ENCODE measurements around the gene ASAH2. TPM values are rescaled to one million over a fixed set of nuclear protein-coding genes. Genes with fewer than 3 reads are reported as not detected.

ASAH2 gene
- total RNA-seq, 3 donors from 2014 or later: 2.1 to 4.4 (median 2.6) TPM

DNA sequence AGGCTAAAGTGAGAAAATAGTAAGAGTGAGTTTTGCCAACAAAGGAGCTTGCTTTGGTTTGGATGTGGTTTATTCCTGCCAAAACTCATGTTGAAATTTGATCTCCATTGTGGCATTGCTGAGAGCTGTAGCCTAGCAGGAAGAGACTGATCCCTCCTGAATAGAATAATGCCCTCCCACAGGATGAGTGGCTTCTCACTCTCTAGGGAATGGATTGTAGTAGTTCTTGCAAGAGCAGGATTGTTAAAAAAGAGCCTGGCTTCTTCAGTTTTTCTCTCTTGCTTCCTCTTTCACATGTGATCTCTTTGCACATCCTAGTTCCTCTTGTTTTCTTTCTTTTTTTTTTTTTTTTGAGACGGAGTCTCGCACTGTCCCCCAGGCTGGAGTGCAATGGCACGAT is 34.4 kb downstream of the ASAH2 start:
- no peak for ATAC-seq
- H3K4me1 ChIP-seq (ENCODE audit: low read depth): no peaks in the 10 kb centered on the region
- TF ChIP-seq, protein P1, sequence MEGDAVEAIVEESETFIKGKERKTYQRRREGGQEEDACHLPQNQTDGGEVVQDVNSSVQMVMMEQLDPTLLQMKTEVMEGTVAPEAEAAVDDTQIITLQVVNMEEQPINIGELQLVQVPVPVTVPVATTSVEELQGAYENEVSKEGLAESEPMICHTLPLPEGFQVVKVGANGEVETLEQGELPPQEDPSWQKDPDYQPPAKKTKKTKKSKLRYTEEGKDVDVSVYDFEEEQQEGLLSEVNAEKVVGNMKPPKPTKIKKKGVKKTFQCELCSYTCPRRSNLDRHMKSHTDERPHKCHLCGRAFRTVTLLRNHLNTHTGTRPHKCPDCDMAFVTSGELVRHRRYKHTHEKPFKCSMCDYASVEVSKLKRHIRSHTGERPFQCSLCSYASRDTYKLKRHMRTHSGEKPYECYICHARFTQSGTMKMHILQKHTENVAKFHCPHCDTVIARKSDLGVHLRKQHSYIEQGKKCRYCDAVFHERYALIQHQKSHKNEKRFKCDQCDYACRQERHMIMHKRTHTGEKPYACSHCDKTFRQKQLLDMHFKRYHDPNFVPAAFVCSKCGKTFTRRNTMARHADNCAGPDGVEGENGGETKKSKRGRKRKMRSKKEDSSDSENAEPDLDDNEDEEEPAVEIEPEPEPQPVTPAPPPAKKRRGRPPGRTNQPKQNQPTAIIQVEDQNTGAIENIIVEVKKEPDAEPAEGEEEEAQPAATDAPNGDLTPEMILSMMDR (IDR thresholded peaks at IDR 0.05): no peak
- H3K36me3 ChIP-seq (ENCODE audit: low read depth): no peaks in the 10 kb centered on the region
- H3K9me3 ChIP-seq: no peaks in the 10 kb centered on the region
- intact Hi-C loops (cut with DNase I, micrococcal nuclease): no loop called here
- H3K4me3 ChIP-seq: no peak overlapping the region
- DNase-seq: no peak

DNA sequence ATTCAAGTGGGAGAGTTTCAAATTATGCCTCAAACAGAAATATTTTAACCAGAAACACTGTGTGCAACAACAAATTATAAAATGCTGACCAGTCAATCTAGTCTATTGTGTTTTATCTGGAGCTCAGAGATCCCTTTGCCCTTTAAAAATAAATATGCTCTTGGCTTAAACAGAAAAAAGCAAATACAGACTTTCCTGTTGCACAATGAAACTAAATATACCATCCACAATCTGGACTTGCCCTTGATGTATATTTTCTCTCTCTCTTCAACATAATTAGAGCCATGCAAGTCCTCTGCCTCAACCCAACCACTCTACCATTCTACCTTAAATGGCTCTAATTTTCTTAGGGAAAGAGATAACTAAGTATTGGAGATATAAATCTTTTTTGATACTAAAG is 34.9 kb downstream of the ASAH2 start:
- DNase-seq (no peak), ATAC-seq (no peak)
- H3K9me3 ChIP-seq: no peaks in the 10 kb centered on the region
- TF ChIP-seq, protein P1 (IDR thresholded peaks at IDR 0.05): no peak
- intact Hi-C loops (cut with DNase I, micrococcal nuclease): no loop called here
- H3K4me3 ChIP-seq: no peak overlapping the region
- H3K36me3 ChIP-seq (ENCODE audit: low read depth): no peaks in the 10 kb centered on the region
- no peaks in the 10 kb centered on the region for H3K4me1 ChIP-seq (ENCODE audit: low read depth)

DNA sequence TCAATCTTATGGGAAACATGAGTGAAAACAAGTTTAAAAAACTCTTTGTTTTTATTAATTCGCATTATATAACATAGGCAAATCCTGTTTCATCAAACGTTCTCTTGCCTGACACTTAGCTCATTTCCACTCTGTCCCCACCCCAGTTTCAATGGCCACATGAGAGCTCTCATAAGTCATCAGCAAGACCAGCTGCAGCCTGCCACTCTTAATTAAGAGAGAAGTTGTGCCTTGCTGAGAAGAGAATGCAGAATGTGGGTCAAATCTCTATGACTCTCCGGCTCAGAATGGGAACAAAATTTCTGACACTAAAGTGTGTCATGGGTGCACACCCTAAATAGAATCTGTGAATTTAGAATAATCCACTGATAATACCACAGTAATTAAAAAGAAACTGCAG is 39.6 kb downstream of the ASAH2 start:
- DNase-seq: no peak
- H3K4me1 ChIP-seq (ENCODE audit: low read depth): no peaks in the 10 kb centered on the region
- no peaks in the 10 kb centered on the region for H3K36me3 ChIP-seq (ENCODE audit: low read depth)
- TF ChIP-seq, protein P1 (IDR thresholded peaks at IDR 0.05): no peak
- H3K4me3 ChIP-seq: no peak overlapping the region
- H3K9me3 ChIP-seq: no peaks in the 10 kb centered on the region
- intact Hi-C loops (cut with DNase I, micrococcal nuclease): no loop called here
- no peak for ATAC-seq

DNA sequence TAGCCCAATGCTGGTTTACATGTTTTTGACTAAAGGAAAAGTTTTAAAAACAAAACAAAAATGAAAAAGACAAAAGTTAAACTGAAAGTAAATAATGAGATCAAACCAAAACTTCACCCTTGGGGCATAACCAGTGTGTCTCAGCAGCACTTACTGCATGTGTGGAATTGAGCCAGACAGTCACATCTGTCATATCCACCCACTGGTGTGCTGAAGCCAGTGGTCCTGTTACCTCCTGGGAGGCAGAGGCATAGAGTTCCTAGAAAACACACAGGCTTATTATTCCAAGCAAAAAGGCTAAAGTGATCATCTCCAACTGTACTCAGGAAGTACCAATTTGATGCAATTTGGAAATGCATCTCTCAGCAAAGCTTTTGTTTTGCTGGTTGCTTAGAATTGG is 40.4 kb downstream of the ASAH2 start:
- TF ChIP-seq, protein P1 (IDR thresholded peaks at IDR 0.05): no peak
- no peak overlapping the region for H3K4me3 ChIP-seq
- DNase-seq (no peak), ATAC-seq (no peak)
- intact Hi-C loops (cut with DNase I, micrococcal nuclease): no loop called here
- no peaks in the 10 kb centered on the region for H3K4me1 ChIP-seq (ENCODE audit: low read depth)
- no peaks in the 10 kb centered on the region for H3K36me3 ChIP-seq (ENCODE audit: low read depth)
- no peaks in the 10 kb centered on the region for H3K9me3 ChIP-seq

Other genes with a start within 250 kb of the ASAH2 start
- 10 to 100 TPM; 54.0 to 79.3 (median 62.7) TPM for gene WASHC2A, start 183.6 kb downstream of the ASAH2 start, total RNA-seq